ENCODE data around the gene CALN1.

CALN1 gene

DNA sequence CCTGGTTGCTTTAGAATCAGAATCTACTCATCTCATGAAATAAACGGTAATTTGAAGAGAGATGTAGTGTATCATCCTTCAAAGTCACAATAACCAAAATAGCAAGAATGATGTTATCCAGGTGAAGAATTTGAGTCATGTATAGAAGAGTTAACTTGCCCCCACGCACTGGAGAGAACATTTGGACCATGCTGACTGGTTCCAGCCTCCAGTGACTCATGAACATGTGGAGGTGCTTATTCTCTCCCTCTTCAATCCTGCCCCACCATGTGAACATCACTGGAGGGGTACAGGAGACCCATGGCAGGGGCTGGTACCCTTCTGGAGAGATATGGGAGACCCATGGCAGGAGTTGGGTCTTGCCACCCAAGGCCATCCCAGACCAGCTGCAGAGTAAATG lies 427.8 kb downstream of the CALN1 start:
- TF ChIP-seq, protein P1, sequence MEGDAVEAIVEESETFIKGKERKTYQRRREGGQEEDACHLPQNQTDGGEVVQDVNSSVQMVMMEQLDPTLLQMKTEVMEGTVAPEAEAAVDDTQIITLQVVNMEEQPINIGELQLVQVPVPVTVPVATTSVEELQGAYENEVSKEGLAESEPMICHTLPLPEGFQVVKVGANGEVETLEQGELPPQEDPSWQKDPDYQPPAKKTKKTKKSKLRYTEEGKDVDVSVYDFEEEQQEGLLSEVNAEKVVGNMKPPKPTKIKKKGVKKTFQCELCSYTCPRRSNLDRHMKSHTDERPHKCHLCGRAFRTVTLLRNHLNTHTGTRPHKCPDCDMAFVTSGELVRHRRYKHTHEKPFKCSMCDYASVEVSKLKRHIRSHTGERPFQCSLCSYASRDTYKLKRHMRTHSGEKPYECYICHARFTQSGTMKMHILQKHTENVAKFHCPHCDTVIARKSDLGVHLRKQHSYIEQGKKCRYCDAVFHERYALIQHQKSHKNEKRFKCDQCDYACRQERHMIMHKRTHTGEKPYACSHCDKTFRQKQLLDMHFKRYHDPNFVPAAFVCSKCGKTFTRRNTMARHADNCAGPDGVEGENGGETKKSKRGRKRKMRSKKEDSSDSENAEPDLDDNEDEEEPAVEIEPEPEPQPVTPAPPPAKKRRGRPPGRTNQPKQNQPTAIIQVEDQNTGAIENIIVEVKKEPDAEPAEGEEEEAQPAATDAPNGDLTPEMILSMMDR (IDR thresholded peaks at IDR 0.05; ENCODE audit: low read depth, low read length) = no peak
- H3K4me3 ChIP-seq (replicated peaks in 1 of 2; ENCODE audit: low read depth in 2 of 2, low read length in 2 of 2) = no peak overlapping the region
- no peak for DNase-seq (ENCODE audit: low read depth in 2 of 2)

DNA sequence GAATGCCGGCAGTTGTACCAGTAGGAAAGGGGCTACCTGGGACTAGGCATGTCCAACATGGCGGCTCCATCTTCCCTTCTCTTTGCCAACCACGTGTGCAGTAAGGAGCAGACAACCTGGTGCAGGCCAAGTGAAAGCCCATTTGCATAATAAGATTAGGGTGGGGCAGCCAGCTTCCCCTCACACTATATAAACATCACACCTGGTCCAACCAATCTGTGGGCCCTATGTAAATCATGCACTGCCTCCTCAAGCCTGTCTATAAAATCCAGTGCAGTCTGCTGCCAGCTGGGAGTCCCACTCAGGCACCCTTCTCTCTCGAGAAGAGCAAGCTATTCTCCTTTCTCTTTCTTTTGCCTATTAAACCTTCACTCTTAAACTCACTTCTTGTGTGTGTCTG lies 429.3 kb downstream of the CALN1 start:
- DNase-seq (ENCODE audit: low read depth in 2 of 2) = no peak
- TF ChIP-seq, protein P1 (IDR thresholded peaks at IDR 0.05; ENCODE audit: low read depth, low read length) = no peak

DNA sequence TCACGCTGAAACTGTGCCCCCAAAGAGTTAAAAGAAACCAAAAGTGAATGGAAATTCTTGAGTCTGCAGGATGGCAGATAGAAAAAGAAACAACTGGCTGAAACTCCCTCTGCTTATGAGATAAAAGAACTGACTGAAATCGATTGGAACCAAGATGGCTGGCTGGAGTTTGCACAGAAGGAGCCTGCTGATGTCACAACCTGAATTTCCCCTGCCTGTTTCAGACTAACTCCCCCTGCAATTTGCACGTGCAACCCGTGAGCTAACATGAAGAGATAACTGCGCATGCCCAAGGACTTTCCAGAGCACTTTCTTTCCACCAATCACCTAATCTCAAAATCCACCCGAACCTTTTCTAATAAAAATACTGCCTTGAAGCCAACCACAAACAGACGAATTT lies 435.5 kb downstream of the CALN1 start:
- no peak overlapping the region for H3K4me3 ChIP-seq (replicated peaks in 1 of 2; ENCODE audit: low read depth in 2 of 2, low read length in 2 of 2)
- TF ChIP-seq, protein P1 (IDR thresholded peaks at IDR 0.05; ENCODE audit: low read depth, low read length) = no peak
- DNase-seq (ENCODE audit: low read depth in 2 of 2) = no peak

More for the DNA sequence above, 429.3 kb downstream of the CALN1 start:
- no peak overlapping the region for H3K4me3 ChIP-seq (replicated peaks in 1 of 2; ENCODE audit: low read depth in 2 of 2, low read length in 2 of 2)

DNA sequence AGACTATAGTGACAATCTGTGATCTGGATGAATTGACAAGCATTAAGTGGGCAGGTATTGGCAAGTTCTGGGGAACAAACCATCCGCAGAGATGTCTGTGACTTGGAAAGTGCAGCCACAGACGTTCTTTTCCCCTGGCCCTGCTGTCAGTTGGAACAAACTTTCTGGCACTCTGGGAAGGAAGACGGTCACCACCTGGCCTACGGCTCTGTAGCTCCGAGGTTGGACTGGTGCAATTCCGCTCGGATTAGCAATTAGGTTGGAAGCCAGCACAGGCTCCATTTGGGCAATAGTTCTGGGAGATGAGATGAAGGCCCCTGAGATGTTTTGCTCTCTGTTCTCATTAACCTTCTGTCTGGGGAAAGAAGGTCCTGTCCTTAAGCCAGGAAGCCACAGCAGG lies 437.5 kb downstream of the CALN1 start:
- no peak overlapping the region for H3K4me3 ChIP-seq (replicated peaks in 1 of 2; ENCODE audit: low read depth in 2 of 2, low read length in 2 of 2)
- DNase-seq (ENCODE audit: low read depth in 2 of 2) = no peak
- TF ChIP-seq, protein P1 (IDR thresholded peaks at IDR 0.05; ENCODE audit: low read depth, low read length) = no peak

DNA sequence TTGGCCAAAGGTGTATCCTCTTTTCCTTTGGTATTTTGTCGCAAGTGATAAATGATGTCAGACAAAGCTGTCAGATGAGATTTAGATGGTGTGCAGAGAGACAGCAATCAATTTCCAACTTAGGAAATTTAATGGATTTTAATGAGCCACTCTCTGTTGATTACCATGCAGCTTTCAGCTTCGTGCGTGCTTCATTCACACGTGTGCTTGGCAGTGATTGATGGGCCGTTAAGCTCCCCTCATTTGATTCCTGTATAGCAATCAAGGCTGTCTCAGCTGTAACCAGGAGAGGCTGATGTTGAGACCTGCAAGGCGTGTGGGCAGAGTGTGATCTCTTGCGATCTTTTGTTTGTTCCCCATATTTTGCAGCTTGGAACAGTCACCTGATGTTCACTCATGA lies 439.6 kb downstream of the CALN1 start:
- DNase-seq (ENCODE audit: low read depth in 2 of 2) = no peak
- TF ChIP-seq, protein P1 (IDR thresholded peaks at IDR 0.05; ENCODE audit: low read depth, low read length) = no peak

GRCh38 chr7:71970725-71971124 lies 441.4 kb downstream of the CALN1 start:
- H3K4me3 ChIP-seq (replicated peaks in 1 of 2; ENCODE audit: low read depth in 2 of 2, low read length in 2 of 2) = no peak overlapping the region
- DNase-seq (ENCODE audit: low read depth in 2 of 2) = no peak
- TF ChIP-seq, protein P1 (IDR thresholded peaks at IDR 0.05; ENCODE audit: low read depth, low read length) = no peak

More for the DNA sequence above, 439.6 kb downstream of the CALN1 start:
- H3K4me3 ChIP-seq (replicated peaks in 1 of 2; ENCODE audit: low read depth in 2 of 2, low read length in 2 of 2) = no peak overlapping the region

DNA sequence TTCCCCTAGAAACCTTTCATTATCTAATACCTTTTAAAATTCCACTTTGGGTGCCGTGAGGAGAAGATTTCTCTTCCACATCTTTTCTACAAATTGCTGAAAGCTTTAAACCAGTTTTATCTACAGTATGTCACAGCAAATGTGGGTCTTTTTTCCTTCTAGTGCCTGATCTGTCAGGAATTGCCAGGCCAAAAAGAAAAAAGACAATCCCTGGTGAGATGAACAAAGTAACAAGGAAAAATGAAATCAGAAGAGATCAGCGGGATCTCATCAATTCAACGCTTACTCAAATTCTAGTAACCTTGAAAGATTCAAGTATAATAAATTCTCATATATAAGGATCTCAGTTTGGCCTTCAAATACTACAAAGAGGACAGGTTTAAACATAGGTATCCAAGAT lies 449.5 kb downstream of the CALN1 start:
- DNase-seq (ENCODE audit: low read depth in 2 of 2) = no peak
- H3K4me3 ChIP-seq (replicated peaks in 1 of 2; ENCODE audit: low read depth in 2 of 2, low read length in 2 of 2) = no peak overlapping the region
- TF ChIP-seq, protein P1 (IDR thresholded peaks at IDR 0.05; ENCODE audit: low read depth, low read length) = no peak
